Measurements from ENCODE around the gene CTSL.

- no peak for TF ChIP-seq EZH2 (IDR thresholded peaks at IDR 0.05; ENCODE audit: insufficient read depth, poor library complexity, severe bottlenecking)
- no peak for TF ChIP-seq EZH2phosphoT487 (IDR thresholded peaks at IDR 0.05; ENCODE audit: insufficient read depth, low read depth)
Observed at GRCh38 chr9:87701491-87701890, 24.4 kb upstream of the CTSL start.

Measured in GM23248 (cell line).